H1 (cell line): ENCODE results near the gene SLC38A1. TPM values are rescaled to one million over a fixed set of nuclear protein-coding genes. Genes with fewer than 3 reads are reported as not detected.

Source experiments
- CTCF ChIA-PET: fragments of 300-600 bp; sonication (Branson Sonifier 250); formaldehyde crosslinking; loops from one replicate; lab custom pipeline; 2021; ENCODE audit not compliant: partially characterized antibody; lab: Charles Lee
- POLR2A ChIA-PET: fragments of 300-600 bp; sonication (Branson Sonifier 250); formaldehyde crosslinking; loops from one replicate; lab custom pipeline; 2021; ENCODE audit warnings: inconsistent platforms; ENCODE audit not compliant: partially characterized antibody; lab: Charles Lee
- DNase-seq, 2 experiments: peaks; one replicate each; pipeline versions ENCODE4 v3.0.0 to v3.0.0-alpha.2; 2010 to 2022; ENCODE audit warnings: low spot score in 2 of 2, low read depth in 1 of 2, mixed read lengths in 1 of 2
- FAIRE-seq: peaks from 2 replicates; lab custom pipeline; 2011; peaks lifted over from hg19 to GRCh38; lab: Jason Lieb, UNC
- H2AFZ ChIP-seq: 2 replicates; pipeline ENCODE4 v1.8.1; 2012; ENCODE audit warnings: low read length, inconsistent platforms
- H2AK5ac ChIP-seq: 2 replicates; pipeline ENCODE4 v1.6.1; 2013; ENCODE audit warnings: low read depth, low read length
- H2BK120ac ChIP-seq: replicated peaks from 2 replicates; pipeline ENCODE3; 2013; ENCODE audit warnings: low read depth, low read length, inconsistent platforms
- H2BK12ac ChIP-seq: 2 replicates; pipeline ENCODE4 v1.6.1; 2013; ENCODE audit warnings: low read depth, low read length
- H2BK15ac ChIP-seq: 2 replicates; pipeline ENCODE4 v1.6.1; 2013; ENCODE audit warnings: low read length
- H2BK20ac ChIP-seq: 2 replicates; pipeline ENCODE4 v1.6.1; 2013; ENCODE audit warnings: low read length
- H2BK5ac ChIP-seq: 2 replicates; pipeline ENCODE4 v1.6.1; 2013; ENCODE audit warnings: low read depth, low read length
- H3K14ac ChIP-seq: 2 replicates; pipeline ENCODE4 v1.6.1; 2013; ENCODE audit warnings: inconsistent platforms; ENCODE audit not compliant: insufficient read length
- H3K18ac ChIP-seq: 2 replicates; pipeline ENCODE4 v1.6.1; 2013; ENCODE audit warnings: low read length; ENCODE audit errors: extremely low read depth
- H3K23ac ChIP-seq: 2 replicates; pipeline ENCODE4 v1.6.1; 2013; ENCODE audit warnings: inconsistent platforms; ENCODE audit not compliant: insufficient read length
- H3K23me2 ChIP-seq: 2 replicates; pipeline ENCODE4 v1.6.1; 2013; ENCODE audit warnings: low read depth, low read length
- H3K27ac ChIP-seq: 2 replicates; pipeline ENCODE4 v1.6.1; 2011; ENCODE audit warnings: low read depth, low read length, inconsistent platforms
- H3K27me3 ChIP-seq, 4 experiments: replicated peaks in 1 of 4; 1 replicate in 1 of 4; 2 replicates in 3 of 4; pipeline versions ENCODE4 v1.6.1 to v1.8.1; 2011 to 2013; ENCODE audit warnings: low read length in 3 of 4, mild to moderate bottlenecking in 3 of 4, inconsistent platforms in 2 of 4, mixed read lengths in 2 of 4, moderate library complexity in 1 of 4; ENCODE audit not compliant: control insufficient read depth in 3 of 4, insufficient read depth in 3 of 4; ENCODE audit errors: extremely low read depth in 1 of 4
- H3K36me3 ChIP-seq, 4 experiments: 2 replicates each; pipeline versions ENCODE4 v1.6.1 to v1.8.1; 2011 to 2013; ENCODE audit warnings: mild to moderate bottlenecking in 4 of 4, low read length in 3 of 4, moderate library complexity in 2 of 4, control low read depth in 1 of 4, inconsistent platforms in 1 of 4; ENCODE audit not compliant: insufficient read depth in 4 of 4, control insufficient read depth in 2 of 4
- H3K4ac ChIP-seq: replicated peaks from 2 replicates; pipeline ENCODE3; 2013; ENCODE audit warnings: low read length, low read depth, mixed read lengths, inconsistent platforms; ENCODE audit not compliant: insufficient read length
- H3K4me1 ChIP-seq, 4 experiments: replicated peaks in 1 of 4; 1 replicate in 1 of 4; 2 replicates in 3 of 4; pipeline versions ENCODE4 v1.6.1 to v1.8.1; 2011 to 2013; ENCODE audit warnings: low read length in 3 of 4, inconsistent platforms in 2 of 4, mixed read lengths in 1 of 4; ENCODE audit not compliant: insufficient read depth in 4 of 4, control insufficient read depth in 3 of 4
- H3K4me2 ChIP-seq, 2 experiments: 2 replicates each; pipeline versions ENCODE4 v1.6.1 to v1.8.1; 2011 to 2013; ENCODE audit warnings: low read depth in 2 of 2, low read length in 2 of 2, control low read depth in 1 of 2, inconsistent platforms in 1 of 2, mild to moderate bottlenecking in 1 of 2; ENCODE audit not compliant: insufficient read depth in 1 of 2
- H3K4me3 ChIP-seq, 4 experiments: fragments of 200-600, 300-600 bp in 1 of 4; sonication (generic), shearing (Covaris generic), sonication (Bioruptor Twin) in 1 of 4; 2 replicates each; pipeline versions ENCODE4 v1.5.1 to v1.8.1; 2011 to 2016; ENCODE audit warnings: low read length in 4 of 4, low read depth in 3 of 4, control low read depth in 2 of 4, inconsistent platforms in 2 of 4, mild to moderate bottlenecking in 2 of 4, mixed read lengths in 1 of 4, moderate library complexity in 1 of 4; ENCODE audit not compliant: insufficient read depth in 2 of 4; ENCODE audit errors: extremely low read depth in 1 of 4
- H3K56ac ChIP-seq: replicated peaks from 2 replicates; pipeline ENCODE3; 2013; ENCODE audit warnings: low read depth, mild to moderate bottlenecking, mixed read lengths, low read length, inconsistent platforms; ENCODE audit not compliant: insufficient read length
- H3K79me1 ChIP-seq: 2 replicates; pipeline ENCODE4 v1.6.1; 2013; ENCODE audit warnings: low read depth, low read length, control low read depth
- H3K79me2 ChIP-seq, 2 experiments: 2 replicates each; pipeline versions ENCODE4 v1.6.1 to v1.8.1; 2012 to 2013; ENCODE audit warnings: low read length in 2 of 2, mild to moderate bottlenecking in 2 of 2, inconsistent platforms in 1 of 2; ENCODE audit not compliant: insufficient read depth in 2 of 2, control insufficient read depth in 1 of 2
- H3K9ac ChIP-seq, 4 experiments: replicated peaks in 1 of 4; 1 replicate in 1 of 4; 2 replicates in 3 of 4; pipeline versions ENCODE4 v1.6.1 to v1.8.1; 2011 to 2013; ENCODE audit warnings: low read depth in 3 of 4, low read length in 3 of 4, control low read depth in 2 of 4, mild to moderate bottlenecking in 2 of 4, moderate library complexity in 2 of 4, inconsistent platforms in 1 of 4; ENCODE audit errors: extremely low read depth in 1 of 4
- H3K9me3 ChIP-seq, 2 experiments: 2 replicates each; pipeline versions ENCODE4 v1.6.1 to v1.8.1; 2012 to 2013; ENCODE audit warnings: mild to moderate bottlenecking in 2 of 2, moderate library complexity in 2 of 2, control low read depth in 1 of 2, inconsistent platforms in 1 of 2, low read depth in 1 of 2, low read length in 1 of 2, mixed read lengths in 1 of 2; ENCODE audit not compliant: insufficient read depth in 2 of 2
- H4K20me1 ChIP-seq, 2 experiments: replicated peaks in 1 of 2; 2 replicates each; pipeline versions ENCODE3 to v1.8.1; 2011 to 2013; ENCODE audit warnings: inconsistent platforms in 2 of 2, low read length in 2 of 2, mild to moderate bottlenecking in 1 of 2; ENCODE audit not compliant: insufficient read depth in 2 of 2, control insufficient read depth in 1 of 2
- H4K5ac ChIP-seq: 2 replicates; pipeline ENCODE4 v1.6.1; 2013; ENCODE audit warnings: low read length, low read depth, mixed read lengths, inconsistent platforms; ENCODE audit not compliant: insufficient read length
- H4K8ac ChIP-seq: 2 replicates; pipeline ENCODE4 v1.8.0; 2013; ENCODE audit warnings: mild to moderate bottlenecking, moderate library complexity, low read length, inconsistent platforms; ENCODE audit not compliant: insufficient read depth; ENCODE audit errors: extremely low read depth
- H4K91ac ChIP-seq: replicated peaks from 2 replicates; pipeline ENCODE3; 2013; ENCODE audit warnings: low read length, mixed read lengths, inconsistent platforms; ENCODE audit not compliant: insufficient read length
- BRCA1 ChIP-seq: IDR thresholded peaks from 2 replicates; pipeline ENCODE4 v1.6.1; 2012; ENCODE audit warnings: low read depth, low read length, improper control_type of control experiment
- CBX8 ChIP-seq: fragments of 300-800, 300-1000 bp; sonication (generic); IDR thresholded peaks from 2 replicates; pipeline ENCODE4 v1.7.1; 2016; ENCODE audit warnings: low read depth, low read length, borderline replicate concordance
- CHD1 ChIP-seq: IDR thresholded peaks from 2 replicates; pipeline ENCODE4 v1.6.1; 2012; ENCODE audit warnings: low read depth, low read length, improper control_type of control experiment
- CREB1 ChIP-seq: IDR thresholded peaks from 2 replicates; pipeline ENCODE4 v1.6.1; 2012; ENCODE audit warnings: inconsistent platforms
- SIRT6 ChIP-seq: IDR thresholded peaks from one replicate; pipeline ENCODE4 v1.7.1; 2012; ENCODE audit warnings: low read length, inconsistent platforms
- SP4 ChIP-seq: IDR thresholded peaks from 2 replicates; pipeline ENCODE4 v1.6.1; 2012; ENCODE audit warnings: low read length, inconsistent platforms
- TAF7 ChIP-seq: optimal IDR thresholded peaks from 2 replicates; pipeline ENCODE3; 2011; ENCODE audit warnings: low read depth, mild to moderate bottlenecking, inconsistent platforms, low read length, moderate library complexity, borderline replicate concordance
- TEAD4 ChIP-seq: IDR thresholded peaks from 2 replicates; pipeline ENCODE4 v1.6.1; 2012; ENCODE audit warnings: low read depth, low read length, inconsistent platforms, mixed read lengths
- WGBS, 2 experiments: shearing (Covaris generic) in 1 of 2; methylation state at CpG; one replicate each; pipeline versions ENCODE4 v1.1.6 to v1.1.7; 2013 to 2015; ENCODE audit warnings: low lambda C conversion rate in 2 of 2, mixed read lengths in 2 of 2, inconsistent platforms in 1 of 2, low coverage in 1 of 2, missing lambda C conversion rate in 1 of 2; ENCODE audit not compliant: insufficient replicate concordance in 2 of 2, insufficient coverage in 1 of 2, insufficient read length in 1 of 2; ENCODE audit errors: extremely low coverage in 1 of 2, missing lambda C conversion rate in 1 of 2; 5-methylcytosine and 5-hydroxymethylcytosine counted together
- polyA plus RNA-seq, 7 experiments: library from polyadenylated mRNA; depleted of rRNA in 3 of 7; stranded (reverse) in 5 of 7; unstranded in 2 of 7; fragments of >200 nt in 5 of 7; fragments of 200-250 nt in 2 of 7; gene quantifications; 1 replicate in 5 of 7; 2 replicates in 1 of 7; 4 replicates in 1 of 7; pipeline versions ENCODE4 v1.2.1 to v1.2.3, GENCODE V29; 2011 to 2013; ENCODE audit warnings: missing spikeins in 2 of 7, mixed read lengths in 2 of 7
- total RNA-seq: library from RNA; stranded (reverse); fragmentation: NEBNext Ultra II Directional; extraction: Animal tissue kit (Norgen Biotek cat#: 25700); gene quantifications from 2 replicates; pipeline ENCODE4 v1.2.1, GENCODE V29; 2021

The SLC38A1 gene
- total and polyA plus RNA-seq, 2 of the 8 experiments (the other 6 are each of a cell fraction or from before 2014, with no cell fraction given), result 83.4 to 242 TPM

- Histone ChIP-seq H3K79me1 (no peaks in the 10 kb centered on the region; the same call in 1 of the 2 replicates), H3K36me3 (peaks cover 3 to 30% (median 18%) of the 10 kb centered on the region in 4 experiments; a peak in 7 of 8 replicates), H4K91ac (no peak overlapping the region), H3K27me3 (no peaks in the 10 kb centered on the region), H4K20me1 (peaks cover 0 to 2% of the 10 kb centered on the region in 2 experiments), H2BK12ac (no peak overlapping the region), H3K18ac (no peak overlapping the region), H2BK15ac (no peak overlapping the region), H3K56ac (no peak overlapping the region)
- CTCF ChIA-PET, result interaction anchor here (0.8 kb wide), 1 partner anchor 17 kb away, joined by 3 read pairs; no protein-coding TSS in a partner anchor
- FAIRE-seq, result no peak
- no peak for TF ChIP-seq SIRT6
- no peak for TF ChIP-seq CBX8
- TF ChIP-seq SP4, result no peak
- no peak for TF ChIP-seq CREB1
- no peak for TF ChIP-seq TEAD4
- no peak for TF ChIP-seq CHD1
- no peak for TF ChIP-seq BRCA1
- no peak for TF ChIP-seq TAF7
- TF ChIP-seq, all 59 proteins: peak for 0
- Histone ChIP-seq H2BK20ac (no peak overlapping the region), H3K4ac (no peak overlapping the region), H3K27ac (no peak overlapping the region), H2AK5ac (no peak overlapping the region), H4K5ac (no peak overlapping the region), H3K4me3 (no peak overlapping the region), H3K14ac (no peak overlapping the region), H2BK5ac (no peak overlapping the region), H3K4me2 (no peak overlapping the region), H2BK120ac (no peak overlapping the region), H3K9me3 (peaks cover under 1 to 5% of the 10 kb centered on the region in 2 experiments; a peak in 3 of 4 replicates), H3K23me2 (no peaks in the 10 kb centered on the region), H4K8ac (no peak overlapping the region), H3K23ac (no peak overlapping the region), H3K79me2 (no peaks in the 10 kb centered on the region), H3K4me1 (no peaks in the 10 kb centered on the region; a peak in 1 of 7 replicates), H2AFZ (no peak overlapping the region), H3K9ac (no peak overlapping the region)
- 93% methylated on average over 3 of the region's 3 CpGs; no CpG with 5 or more reads in 1 of the 2 experiments for WGBS, 2 experiments
- DNase-seq, result no peak
- POLR2A ChIA-PET, result interaction anchor here (1.2 to 1.8 kb wide), 2 partner anchors 10 to 25 kb away, joined by 3 to 5 read pairs; no protein-coding TSS in a partner anchor
Measured at GRCh38 chr12:46187023-46187422, 81.8 kb downstream of the SLC38A1 start.
